ENCODE measurements around the gene MICOS13. TPM values are rescaled to one million over a fixed set of nuclear protein-coding genes. Genes with fewer than 3 reads are reported as not detected.

MICOS13 gene
- polyA plus RNA-seq, 1 experiment: 67.8 TPM

GRCh38 chr19:5718579-5719273 is 38.4 kb upstream of the MICOS13 start:
- CTCF ChIA-PET: interaction anchor here (0.9 to 2.9 kb wide), 4 partner anchors 11 to 76 kb away, joined by 3 to 11 read pairs (median 3); partner anchors contain the start of gene RPL36
- POLR2A ChIA-PET: interaction anchor here (0.6 kb wide), 1 partner anchor 32 kb away, joined by 7 read pairs; no protein-coding TSS in a partner anchor

GRCh38 chr19:5718037-5718578 is 37.8 kb upstream of the MICOS13 start:
- ChIA-PET POLR2A (interaction anchor here (0.6 kb wide), 1 partner anchor 24 kb away, joined by 3 read pairs; no protein-coding TSS in a partner anchor), CTCF (interaction anchor here (1.1 to 2.9 kb wide), 2 partner anchors 10 to 28 kb away, joined by 3 to 11 read pairs; partner anchors contain the start of gene RPL36)
- TF ChIP-seq, protein P1, sequence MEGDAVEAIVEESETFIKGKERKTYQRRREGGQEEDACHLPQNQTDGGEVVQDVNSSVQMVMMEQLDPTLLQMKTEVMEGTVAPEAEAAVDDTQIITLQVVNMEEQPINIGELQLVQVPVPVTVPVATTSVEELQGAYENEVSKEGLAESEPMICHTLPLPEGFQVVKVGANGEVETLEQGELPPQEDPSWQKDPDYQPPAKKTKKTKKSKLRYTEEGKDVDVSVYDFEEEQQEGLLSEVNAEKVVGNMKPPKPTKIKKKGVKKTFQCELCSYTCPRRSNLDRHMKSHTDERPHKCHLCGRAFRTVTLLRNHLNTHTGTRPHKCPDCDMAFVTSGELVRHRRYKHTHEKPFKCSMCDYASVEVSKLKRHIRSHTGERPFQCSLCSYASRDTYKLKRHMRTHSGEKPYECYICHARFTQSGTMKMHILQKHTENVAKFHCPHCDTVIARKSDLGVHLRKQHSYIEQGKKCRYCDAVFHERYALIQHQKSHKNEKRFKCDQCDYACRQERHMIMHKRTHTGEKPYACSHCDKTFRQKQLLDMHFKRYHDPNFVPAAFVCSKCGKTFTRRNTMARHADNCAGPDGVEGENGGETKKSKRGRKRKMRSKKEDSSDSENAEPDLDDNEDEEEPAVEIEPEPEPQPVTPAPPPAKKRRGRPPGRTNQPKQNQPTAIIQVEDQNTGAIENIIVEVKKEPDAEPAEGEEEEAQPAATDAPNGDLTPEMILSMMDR (IDR thresholded peaks at IDR 0.05; ENCODE audit: insufficient read depth, low read depth, low read length): no peak
- H3K36me3 ChIP-seq (ENCODE audit: control insufficient read depth, insufficient read depth, low read length): peaks cover 4% of the 10 kb centered on the region
- H3K27me3 ChIP-seq (ENCODE audit: control insufficient read depth, insufficient read depth, low read length): no peaks in the 10 kb centered on the region
- no peak for DNase-seq (ENCODE audit: low read depth)
- peak overlapping the region; percentile 94 for H3K4me3 ChIP-seq (ENCODE audit: low read depth, low read length)

More at GRCh38 chr19:5718579-5719273, 38.4 kb upstream of the MICOS13 start:
- DNase-seq (ENCODE audit: low read depth): peak; percentile 69
- Histone ChIP-seq H3K36me3 (ENCODE audit: control insufficient read depth, insufficient read depth, low read length) (no peaks in the 10 kb centered on the region), H3K4me3 (ENCODE audit: low read depth, low read length) (peak overlapping the region; percentile 94), H3K27me3 (ENCODE audit: control insufficient read depth, insufficient read depth, low read length) (no peaks in the 10 kb centered on the region)
- TF ChIP-seq, protein P1 (IDR thresholded peaks at IDR 0.05; ENCODE audit: insufficient read depth, low read depth, low read length): no peak

GRCh38 chr19:5717215-5717935 is 37.1 kb upstream of the MICOS13 start:
- no peaks in the 10 kb centered on the region for H3K27me3 ChIP-seq (ENCODE audit: control insufficient read depth, insufficient read depth, low read length)
- peaks cover 10% of the 10 kb centered on the region for H3K36me3 ChIP-seq (ENCODE audit: control insufficient read depth, insufficient read depth, low read length)
- POLR2A ChIA-PET: interaction anchor here (0.6 kb wide), 1 partner anchor 24 kb away, joined by 3 read pairs; no protein-coding TSS in a partner anchor
- TF ChIP-seq, protein P1 (IDR thresholded peaks at IDR 0.05; ENCODE audit: insufficient read depth, low read depth, low read length): no peak
- CTCF ChIA-PET: interaction anchor here (0.9 to 2.9 kb wide), 2 partner anchors 27 to 30 kb away, joined by 4 to 11 read pairs; partner anchors contain the start of gene RPL36
- no peak for DNase-seq (ENCODE audit: low read depth)
- no peak overlapping the region for H3K4me3 ChIP-seq (ENCODE audit: low read depth, low read length)

DNA sequence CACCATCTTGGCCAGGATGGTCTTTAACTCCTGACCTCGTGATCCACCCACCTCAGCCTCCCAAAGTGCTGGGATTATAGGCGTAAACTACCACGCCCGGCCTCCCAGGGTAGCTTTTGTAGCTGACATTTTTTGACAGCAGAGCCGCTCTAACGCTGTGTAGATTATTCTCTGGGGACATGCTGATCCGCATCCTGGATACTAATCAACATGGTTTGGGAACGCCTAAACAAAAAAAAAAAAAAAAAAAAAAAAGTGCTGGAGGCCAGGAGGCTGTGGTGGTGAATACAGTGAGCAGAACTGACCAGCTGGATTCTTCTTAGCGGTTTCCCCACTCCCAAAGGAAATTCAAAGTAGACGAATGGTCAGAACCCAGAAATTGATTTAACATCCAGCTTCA is 34.5 kb upstream of the MICOS13 start:
- Histone ChIP-seq H3K4me3 (ENCODE audit: low read depth, low read length) (no peak overlapping the region), H3K36me3 (ENCODE audit: control insufficient read depth, insufficient read depth, low read length) (peaks cover 27% of the 10 kb centered on the region), H3K27me3 (ENCODE audit: control insufficient read depth, insufficient read depth, low read length) (no peaks in the 10 kb centered on the region)
- no peak for DNase-seq (ENCODE audit: low read depth)
- ChIA-PET CTCF (interaction anchor here (1.5 kb wide), 1 partner anchor 79 kb away, joined by 4 read pairs; no protein-coding TSS in a partner anchor), POLR2A (no interaction called here)
- TF ChIP-seq, protein P1 (IDR thresholded peaks at IDR 0.05; ENCODE audit: insufficient read depth, low read depth, low read length): no peak

Data from BJ (cell line).